Hematopoietic multipotent progenitor cell treated with erythropoietin and hydrocortisone succinate and interleukin-3 and kit ligand, for 15 days (in vitro differentiated cells): ENCODE measurements around the gene APC2.
"Not testable (repeated sequence)": the region's sequence is repeated elsewhere in the genome, so short reads cannot be mapped to it uniquely, and the experiment has no call there.

ENCODE experiments used
- DNase-seq: peaks from one replicate; pipeline ENCODE4 v3.0.0-alpha.2; 2015; ENCODE audit warnings: low spot score

The APC2 gene

GRCh38 chr19:1466018-1466460 lies 16.1 kb downstream of the APC2 start:
- no peak for DNase-seq

- no peak for DNase-seq
Observed at GRCh38 chr19:1466461-1467214, 16.7 kb downstream of the APC2 start.

- DNase-seq: no peak
Observed at GRCh38 chr19:1467215-1467489, 17.2 kb downstream of the APC2 start.

GRCh38 chr19:1467490-1468273 lies 17.8 kb downstream of the APC2 start:
- no peak for DNase-seq

GRCh38 chr19:1468274-1468820 lies 18.4 kb downstream of the APC2 start:
- no peak for DNase-seq

- DNase-seq: no peak
Observed at GRCh38 chr19:1468821-1469254, 18.9 kb downstream of the APC2 start.

- no peak for DNase-seq
Observed at GRCh38 chr19:1469255-1470054, 19.5 kb downstream of the APC2 start.

- DNase-seq: no peak
Observed at GRCh38 chr19:1470055-1470304, 20.1 kb downstream of the APC2 start.

- DNase-seq: no peak
Observed at GRCh38 chr19:1470305-1471009, 20.5 kb downstream of the APC2 start.

- no peak for DNase-seq
Observed at GRCh38 chr19:1471010-1471514, 21.1 kb downstream of the APC2 start.

GRCh38 chr19:1471515-1472160 lies 21.7 kb downstream of the APC2 start:
- no peak for DNase-seq

- no peak for DNase-seq
Observed at GRCh38 chr19:1472231-1473084, 22.5 kb downstream of the APC2 start.

- no peak for DNase-seq
Observed at GRCh38 chr19:1473085-1473851, 23.3 kb downstream of the APC2 start.

- DNase-seq: no peak
Observed at GRCh38 chr19:1474011-1474764, 24.3 kb downstream of the APC2 start.

- no peak for DNase-seq
Observed at GRCh38 chr19:1474765-1475351, 24.9 kb downstream of the APC2 start.

GRCh38 chr19:1475751-1476437 lies 26.0 kb downstream of the APC2 start:
- DNase-seq: no peak

- not testable (repeated sequence) for DNase-seq
Observed at GRCh38 chr19:1477056-1477455, 27.1 kb downstream of the APC2 start.
